Smooth muscle cell (in vitro differentiated cells): Measurements from ENCODE around the gene TIRAP. TPM values are rescaled to one million over a fixed set of nuclear protein-coding genes. Genes with fewer than 3 reads are reported as not detected.

Source experiments
- DNase-seq: peaks from one replicate; lab custom pipeline; 2025; ENCODE audit not compliant: unreplicated experiment; lab: John Stamatoyannopoulos, UW
- H2AFZ ChIP-seq: fragments of 200-600 bp; sonication (generic); 2 replicates; pipeline ENCODE4 v1.6.0; 2016; ENCODE audit warnings: antibody characterized with exemption, low read depth, mild to moderate bottlenecking
- H3F3A ChIP-seq: fragments of 200-600 bp; sonication (generic); 2 replicates; pipeline ENCODE4 v1.6.0; 2017; ENCODE audit warnings: antibody characterized with exemption, low read depth
- H3K27ac ChIP-seq: fragments of 200-600 bp; sonication (generic); 2 replicates; pipeline ENCODE4 v1.5.1; 2016; ENCODE audit warnings: low read depth, mild to moderate bottlenecking
- H3K27me3 ChIP-seq: fragments of 200-600 bp; sonication (generic); 2 replicates; pipeline ENCODE4 v1.6.1; 2016; ENCODE audit warnings: low read depth, mild to moderate bottlenecking
- H3K36me3 ChIP-seq: fragments of 200-600 bp; sonication (generic); 2 replicates; pipeline ENCODE4 v1.5.1; 2016; ENCODE audit warnings: low read depth
- H3K4me1 ChIP-seq: fragments of 200-600 bp; sonication (generic); 2 replicates; pipeline ENCODE4 v1.5.1; 2016; ENCODE audit warnings: low read depth
- H3K4me2 ChIP-seq: fragments of 200-600 bp; sonication (generic); 2 replicates; pipeline ENCODE4 v1.6.0; 2016; ENCODE audit warnings: mild to moderate bottlenecking
- H3K4me3 ChIP-seq: fragments of 200-600 bp; sonication (generic); 2 replicates; pipeline ENCODE4 v1.5.1; 2016; ENCODE audit warnings: mild to moderate bottlenecking
- H3K79me2 ChIP-seq: fragments of 200-600 bp; sonication (generic); 2 replicates; pipeline ENCODE4 v1.6.0; 2016; ENCODE audit warnings: low read depth, mild to moderate bottlenecking
- H3K9ac ChIP-seq: fragments of 200-600 bp; sonication (generic); 2 replicates; pipeline ENCODE4 v1.6.0; 2016; ENCODE audit warnings: low read depth
- H3K9me3 ChIP-seq: fragments of 200-600 bp; sonication (generic); replicated peaks from 2 replicates; pipeline ENCODE4 v1.5.1; 2016; ENCODE audit warnings: low read depth
- H4K20me1 ChIP-seq: fragments of 200-600 bp; sonication (generic); 2 replicates; pipeline ENCODE4 v1.6.0; 2016; ENCODE audit warnings: low read depth
- WGBS: methylation state at CpG from one replicate; pipeline ENCODE4 v1.1.7; 2016; ENCODE audit warnings: low lambda C conversion rate; 5-methylcytosine and 5-hydroxymethylcytosine counted together
- polyA plus RNA-seq: library from polyadenylated mRNA; unstranded; fragments of >200 nt; fragmentation: Nextera tagmentation; extraction: Ambion mirVana; gene quantifications from 2 replicates; pipeline ENCODE4 v1.2.1, GENCODE V29; 2016
- total RNA-seq: library from RNA; depleted of rRNA; stranded (reverse); fragments of >200 nt; gene quantifications from 2 replicates; pipeline ENCODE4 v1.2.3, GENCODE V29; 2014
- TF ChIP-seq, protein P1 (sequence below): fragments of 200-600 bp; sonication (generic); IDR thresholded peaks from 2 replicates; pipeline ENCODE4 v1.5.1; 2017; ENCODE audit warnings: borderline replicate concordance, mild to moderate bottlenecking, antibody characterized with exemption; ENCODE audit not compliant: insufficient read depth, poor library complexity, severe bottlenecking

The TIRAP gene
- total and polyA plus RNA-seq, 2 experiments from 2014 or later = 2.9 to 3.7 TPM

DNA sequence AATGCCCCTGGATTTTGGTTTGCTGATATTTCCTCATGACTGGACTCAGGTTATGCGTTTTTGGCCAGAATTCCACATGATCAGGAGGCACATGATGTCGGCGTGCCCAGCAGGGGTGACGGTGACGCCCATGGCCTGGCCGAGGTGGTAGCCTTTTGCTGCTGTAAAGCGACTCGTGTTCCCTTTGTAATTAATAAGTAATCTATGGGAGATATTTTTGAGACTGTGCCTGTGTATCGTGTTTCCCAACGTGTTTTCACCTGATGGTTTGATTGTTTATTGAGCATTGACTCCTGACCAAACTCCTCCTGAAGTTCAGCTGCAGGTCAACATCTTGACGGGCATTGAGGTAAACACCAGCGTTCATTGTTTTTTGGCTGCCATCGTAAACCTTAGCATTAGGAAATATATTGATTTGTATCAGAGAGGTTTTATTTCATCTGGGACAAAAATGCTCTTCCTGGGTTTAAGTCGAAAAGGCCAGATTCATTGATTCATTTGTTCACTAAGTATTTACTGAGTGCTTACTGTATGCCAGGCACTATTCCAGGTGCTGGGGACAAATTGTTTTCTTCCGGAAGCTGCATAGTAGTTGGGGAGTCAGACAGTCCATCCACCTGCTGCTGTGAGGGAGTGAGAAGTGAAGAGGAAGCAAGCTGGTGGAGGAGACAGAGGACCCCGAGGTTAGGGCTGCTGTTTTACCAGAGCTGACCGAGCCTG is 44.5 kb downstream of the TIRAP start:
- Histone ChIP-seq H2AFZ (no peak overlapping the region), H3K4me1 (no peaks in the 10 kb centered on the region), H4K20me1 (no peaks in the 10 kb centered on the region), H3K9me3 (no peaks in the 10 kb centered on the region), H3K36me3 (no peaks in the 10 kb centered on the region), H3K79me2 (no peaks in the 10 kb centered on the region), H3K4me2 (no peak overlapping the region), H3K9ac (no peak overlapping the region), H3K27ac (no peak overlapping the region), H3K4me3 (no peak overlapping the region), H3K27me3 (no peaks in the 10 kb centered on the region), H3F3A (peaks cover 8% of the 10 kb centered on the region)
- no peak for DNase-seq
- WGBS = 97% methylated on average over 17 of the region's 17 CpGs
- TF ChIP-seq, protein P1, sequence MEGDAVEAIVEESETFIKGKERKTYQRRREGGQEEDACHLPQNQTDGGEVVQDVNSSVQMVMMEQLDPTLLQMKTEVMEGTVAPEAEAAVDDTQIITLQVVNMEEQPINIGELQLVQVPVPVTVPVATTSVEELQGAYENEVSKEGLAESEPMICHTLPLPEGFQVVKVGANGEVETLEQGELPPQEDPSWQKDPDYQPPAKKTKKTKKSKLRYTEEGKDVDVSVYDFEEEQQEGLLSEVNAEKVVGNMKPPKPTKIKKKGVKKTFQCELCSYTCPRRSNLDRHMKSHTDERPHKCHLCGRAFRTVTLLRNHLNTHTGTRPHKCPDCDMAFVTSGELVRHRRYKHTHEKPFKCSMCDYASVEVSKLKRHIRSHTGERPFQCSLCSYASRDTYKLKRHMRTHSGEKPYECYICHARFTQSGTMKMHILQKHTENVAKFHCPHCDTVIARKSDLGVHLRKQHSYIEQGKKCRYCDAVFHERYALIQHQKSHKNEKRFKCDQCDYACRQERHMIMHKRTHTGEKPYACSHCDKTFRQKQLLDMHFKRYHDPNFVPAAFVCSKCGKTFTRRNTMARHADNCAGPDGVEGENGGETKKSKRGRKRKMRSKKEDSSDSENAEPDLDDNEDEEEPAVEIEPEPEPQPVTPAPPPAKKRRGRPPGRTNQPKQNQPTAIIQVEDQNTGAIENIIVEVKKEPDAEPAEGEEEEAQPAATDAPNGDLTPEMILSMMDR = no peak

DNA sequence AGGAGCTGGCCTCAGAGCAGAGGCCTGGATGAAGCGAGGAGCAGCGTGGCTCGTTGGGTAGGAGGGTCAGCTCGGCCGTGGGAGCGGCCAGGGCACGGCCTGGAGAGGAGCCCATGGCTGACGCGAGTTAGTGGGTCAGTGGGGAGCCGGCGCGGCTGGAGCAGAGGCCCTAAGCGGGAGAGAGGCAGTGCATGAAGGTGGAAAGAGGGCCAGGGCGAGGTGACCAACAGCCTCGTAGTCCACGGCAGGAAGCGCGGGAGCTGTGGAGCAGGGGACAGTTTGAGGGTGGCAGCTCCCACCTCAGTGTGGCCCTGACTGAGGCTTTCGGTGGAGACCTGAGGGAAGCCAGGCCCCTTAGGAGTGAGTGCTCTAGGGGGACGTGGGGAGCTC is 45.1 kb downstream of the TIRAP start:
- Histone ChIP-seq H3K27ac (no peak overlapping the region), H3K79me2 (no peaks in the 10 kb centered on the region), H3K9ac (no peak overlapping the region), H3K4me1 (no peaks in the 10 kb centered on the region), H3K27me3 (no peaks in the 10 kb centered on the region), H4K20me1 (no peaks in the 10 kb centered on the region), H3K4me3 (no peak overlapping the region), H3K36me3 (no peaks in the 10 kb centered on the region), H3F3A (peaks cover 12% of the 10 kb centered on the region), H2AFZ (no peak overlapping the region), H3K4me2 (no peak overlapping the region), H3K9me3 (no peaks in the 10 kb centered on the region)
- WGBS = 94% methylated on average over 20 of the region's 20 CpGs
- no peak for DNase-seq
- TF ChIP-seq, protein P1 = no peak

DNA sequence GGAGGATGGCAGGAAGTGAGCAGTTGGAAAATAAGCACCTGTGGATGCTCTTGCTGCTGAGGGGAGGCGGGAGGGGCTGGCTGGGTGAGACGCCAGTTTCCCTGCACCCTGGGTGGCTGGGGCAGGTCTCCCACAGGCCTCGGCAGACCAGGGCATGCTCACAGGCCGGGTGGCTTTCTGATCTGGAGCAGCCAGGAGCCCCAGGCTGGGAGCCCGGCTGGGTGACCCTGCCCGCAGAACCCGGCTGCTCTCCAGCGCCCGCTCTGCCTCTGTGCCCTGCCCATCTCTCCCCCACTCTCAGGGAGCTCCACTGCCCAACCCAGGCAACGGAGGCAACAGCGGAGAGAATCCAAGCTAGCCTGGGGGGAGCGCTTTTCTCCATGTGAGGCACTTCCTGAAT is 45.6 kb downstream of the TIRAP start:
- H4K20me1 ChIP-seq = no peaks in the 10 kb centered on the region
- no peak for DNase-seq
- no peaks in the 10 kb centered on the region for H3K36me3 ChIP-seq
- H3K27ac ChIP-seq = no peak overlapping the region
- H2AFZ ChIP-seq = no peak overlapping the region
- no peaks in the 10 kb centered on the region for H3K27me3 ChIP-seq
- H3K79me2 ChIP-seq = no peaks in the 10 kb centered on the region
- H3K4me1 ChIP-seq = no peaks in the 10 kb centered on the region
- TF ChIP-seq, protein P1 = no peak
- H3K9me3 ChIP-seq = no peaks in the 10 kb centered on the region
- no peak overlapping the region for H3K4me3 ChIP-seq
- H3K4me2 ChIP-seq = no peak overlapping the region
- H3K9ac ChIP-seq = no peak overlapping the region
- 95% methylated on average over 12 of the region's 12 CpGs for WGBS
- peaks cover 15% of the 10 kb centered on the region for H3F3A ChIP-seq
